Measurements from ENCODE around the gene FADS2. TPM values are rescaled to one million over a fixed set of nuclear protein-coding genes. Genes with fewer than 3 reads are reported as not detected.
"Not testable (repeated sequence)": the region's sequence is repeated elsewhere in the genome, so short reads cannot be mapped to it uniquely, and the experiment has no call there.

FADS2 gene
- polyA plus RNA-seq, 3 donors from 2014 or later = 21.9 to 28.7 (median 22.0) TPM

DNA sequence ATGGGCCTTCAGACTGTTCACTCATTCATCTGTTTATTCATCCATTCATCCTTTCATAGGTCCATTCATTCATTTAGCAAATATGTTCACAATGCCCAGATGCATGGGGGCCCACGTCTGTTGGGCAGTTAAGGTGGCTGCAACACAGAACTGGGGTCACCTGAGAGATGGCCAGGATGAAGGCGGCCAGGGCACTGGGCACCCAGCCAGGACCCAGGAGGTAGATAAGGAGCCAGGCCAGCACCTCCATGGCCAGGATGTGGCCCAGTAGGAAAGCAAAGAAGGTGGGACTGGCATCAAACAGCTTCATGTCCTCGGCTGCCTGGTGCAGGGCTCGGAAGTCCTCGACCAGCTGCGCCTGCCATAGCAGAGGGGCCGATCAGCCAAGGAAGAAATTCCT lies 51.1 kb downstream of the FADS2 start:
- Mint-ChIP-seq H3K27ac (no peak overlapping the region), H3K4me3 (no peak overlapping the region), H3K9me3 (no peaks in the 10 kb centered on the region), H3K4me1 (peaks cover 4 to 6% of the 10 kb centered on the region in 2 donors), H3K27me3 (ENCODE audit: low read depth in 3 of 3) (peaks cover 0 to 4% (median 0%) of the 10 kb centered on the region in 3 donors), H3K36me3 (no peaks in the 10 kb centered on the region)
- no peak for DNase-seq

DNA sequence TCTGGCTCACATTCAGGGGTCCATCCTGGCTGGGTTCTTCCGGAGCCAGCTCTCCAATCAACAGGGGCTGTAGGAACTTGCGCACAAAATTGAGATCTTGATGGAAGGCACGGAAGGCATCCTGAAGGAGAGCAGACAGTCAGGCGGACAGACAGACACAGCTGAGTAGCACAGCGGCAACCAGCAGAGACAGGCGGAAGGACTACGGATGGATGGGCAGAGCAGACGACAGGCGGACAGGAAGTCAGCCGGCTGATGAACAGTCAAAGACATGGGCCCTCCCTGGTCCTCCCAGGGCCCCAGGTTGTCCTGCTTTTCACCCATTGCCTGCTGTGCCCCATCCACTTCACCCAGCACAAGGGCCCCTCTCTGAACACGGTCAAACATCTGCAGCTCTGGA lies 51.9 kb downstream of the FADS2 start:
- Mint-ChIP-seq H3K4me3 (no peak overlapping the region), H3K27ac (no peak overlapping the region), H3K36me3 (no peaks in the 10 kb centered on the region), H3K9me3 (no peaks in the 10 kb centered on the region), H3K4me1 (peaks cover 4 to 6% of the 10 kb centered on the region in 2 donors), H3K27me3 (ENCODE audit: low read depth in 3 of 3) (peaks cover 0 to 2% (median 0%) of the 10 kb centered on the region in 3 donors)
- DNase-seq = no peak

DNA sequence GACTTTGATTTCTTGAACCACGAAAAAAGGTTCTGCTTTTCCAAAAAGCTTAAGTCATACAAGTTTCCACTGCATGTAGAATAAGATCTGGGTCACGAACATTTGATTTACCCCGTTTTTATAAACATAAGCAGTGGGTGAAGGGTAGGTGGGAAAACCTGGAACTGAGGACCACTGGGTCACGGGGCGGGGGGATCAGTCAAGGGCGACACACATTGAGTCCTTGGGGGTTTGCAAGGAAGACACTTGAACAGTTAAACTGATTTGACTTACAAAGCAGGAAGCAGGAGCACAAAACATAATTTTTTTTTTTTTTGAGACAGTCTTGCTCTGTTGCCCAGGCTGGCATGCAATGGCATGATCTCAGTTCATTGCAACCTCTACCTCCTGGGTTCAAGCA lies 52.4 kb downstream of the FADS2 start:
- H3K4me1 Mint-ChIP-seq = peaks cover 4 to 6% of the 10 kb centered on the region in 2 donors
- DNase-seq = no peak
- no peaks in the 10 kb centered on the region for H3K9me3 Mint-ChIP-seq
- no peak overlapping the region for H3K27ac Mint-ChIP-seq
- peaks cover 0 to 2% (median 0%) of the 10 kb centered on the region in 3 donors for H3K27me3 Mint-ChIP-seq (ENCODE audit: low read depth in 3 of 3)
- H3K36me3 Mint-ChIP-seq = no peaks in the 10 kb centered on the region
- no peak overlapping the region for H3K4me3 Mint-ChIP-seq

DNA sequence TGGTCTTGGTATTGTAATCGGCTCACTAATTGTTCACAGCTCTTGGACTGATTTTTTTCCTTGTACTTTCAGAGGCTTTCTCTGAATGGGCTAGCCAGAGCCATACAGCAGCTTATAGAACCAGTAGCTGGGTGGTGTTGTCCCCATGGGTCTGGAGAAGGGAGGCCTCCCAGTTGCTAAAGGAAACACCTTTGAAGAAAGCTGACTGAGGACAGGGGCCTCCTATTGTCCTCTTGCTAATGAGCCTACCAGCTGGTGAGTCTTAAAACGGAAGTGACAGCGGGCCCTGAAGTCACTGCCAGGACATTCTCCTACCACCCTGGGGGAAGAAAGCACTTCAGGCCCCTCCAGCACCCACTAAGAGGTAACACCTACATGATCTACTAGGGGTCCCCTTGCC lies 53.3 kb downstream of the FADS2 start:
- Mint-ChIP-seq H3K4me1 (peaks cover 4 to 6% of the 10 kb centered on the region in 2 donors), H3K36me3 (no peaks in the 10 kb centered on the region), H3K4me3 (no peak overlapping the region), H3K27me3 (ENCODE audit: low read depth in 3 of 3) (peaks cover 0 to 2% (median 0%) of the 10 kb centered on the region in 3 donors), H3K27ac (no peak overlapping the region), H3K9me3 (no peaks in the 10 kb centered on the region)
- DNase-seq = no peak

DNA sequence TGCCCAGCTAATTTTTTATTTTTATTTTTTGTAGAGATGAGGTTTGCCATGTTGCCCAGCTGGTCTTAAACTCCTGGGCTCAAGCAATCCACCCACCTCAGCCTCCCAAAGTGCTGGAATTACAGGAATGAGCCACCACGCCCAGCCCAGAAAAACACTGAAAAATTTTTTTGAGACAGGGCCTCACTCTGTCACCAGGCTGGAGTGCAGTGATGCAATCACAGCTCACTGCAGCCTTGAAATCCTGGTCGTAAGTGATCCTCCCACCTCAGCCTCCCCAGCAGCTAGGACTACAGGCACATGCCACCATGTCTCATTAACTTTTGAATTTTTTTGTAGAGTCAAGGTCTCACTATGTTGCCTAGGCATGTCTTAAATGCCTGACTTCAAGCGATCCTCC lies 54.2 kb downstream of the FADS2 start:
- H3K9me3 Mint-ChIP-seq = not testable (repeated sequence)

DNA sequence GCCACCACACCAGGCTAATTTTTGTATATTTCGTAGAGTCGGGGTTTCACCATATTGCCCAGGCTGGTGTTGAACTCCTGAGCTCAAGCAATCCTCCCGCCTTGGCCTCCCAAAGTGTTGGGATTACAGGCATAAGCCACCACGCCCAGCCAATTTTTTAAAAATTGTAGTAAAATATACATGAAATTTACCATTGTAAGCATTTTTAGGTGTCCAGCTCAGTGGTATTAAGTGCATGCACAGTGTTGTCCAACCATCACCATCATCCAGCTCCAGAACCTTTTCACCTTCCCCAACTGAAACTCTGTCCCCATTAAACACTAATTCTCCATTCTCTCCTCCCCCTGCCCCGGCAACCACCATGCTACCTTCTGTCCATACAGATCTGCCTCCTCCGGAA lies 54.8 kb downstream of the FADS2 start:
- Mint-ChIP-seq H3K27me3 (ENCODE audit: low read depth in 3 of 3) (peaks cover 0 to 2% (median 0%) of the 10 kb centered on the region in 3 donors), H3K27ac (peak overlapping the region in 1 of 6 donors; percentile 31), H3K4me3 (no peak overlapping the region), H3K4me1 (peaks cover 4 to 6% of the 10 kb centered on the region in 2 donors), H3K36me3 (no peaks in the 10 kb centered on the region), H3K9me3 (no peaks in the 10 kb centered on the region)
- no peak for DNase-seq

More for the DNA sequence above, 54.2 kb downstream of the FADS2 start:
- not testable (repeated sequence) for H3K27me3 Mint-ChIP-seq (ENCODE audit: low read depth in 3 of 3); H3K36me3 Mint-ChIP-seq; H3K4me1 Mint-ChIP-seq; H3K27ac Mint-ChIP-seq; H3K4me3 Mint-ChIP-seq; DNase-seq

DNA sequence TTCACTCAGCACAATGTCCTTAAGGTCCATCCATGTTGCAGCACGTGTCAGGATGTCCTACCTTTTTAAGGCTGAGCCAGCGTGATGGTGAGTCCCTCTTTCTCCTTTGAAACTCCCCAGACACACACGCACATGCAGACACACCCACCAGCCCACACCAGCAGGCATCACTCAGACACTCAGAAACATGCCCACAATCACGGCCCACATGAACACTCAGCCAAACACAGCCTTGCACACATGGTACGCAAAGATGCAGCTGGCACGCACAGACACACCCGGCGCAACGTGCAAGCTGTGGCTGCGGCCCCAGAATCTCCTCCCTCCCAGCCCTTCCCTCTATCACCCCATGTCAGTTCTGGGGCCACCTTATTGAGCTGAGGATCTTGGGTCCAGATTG lies 55.2 kb downstream of the FADS2 start:
- Mint-ChIP-seq H3K36me3 (no peaks in the 10 kb centered on the region), H3K27ac (peak overlapping the region in 1 of 6 donors; percentile 31), H3K4me3 (no peak overlapping the region), H3K9me3 (no peaks in the 10 kb centered on the region), H3K27me3 (ENCODE audit: low read depth in 3 of 3) (no peaks in the 10 kb centered on the region), H3K4me1 (peaks cover 4 to 6% of the 10 kb centered on the region in 2 donors)
- DNase-seq = no peak

DNA sequence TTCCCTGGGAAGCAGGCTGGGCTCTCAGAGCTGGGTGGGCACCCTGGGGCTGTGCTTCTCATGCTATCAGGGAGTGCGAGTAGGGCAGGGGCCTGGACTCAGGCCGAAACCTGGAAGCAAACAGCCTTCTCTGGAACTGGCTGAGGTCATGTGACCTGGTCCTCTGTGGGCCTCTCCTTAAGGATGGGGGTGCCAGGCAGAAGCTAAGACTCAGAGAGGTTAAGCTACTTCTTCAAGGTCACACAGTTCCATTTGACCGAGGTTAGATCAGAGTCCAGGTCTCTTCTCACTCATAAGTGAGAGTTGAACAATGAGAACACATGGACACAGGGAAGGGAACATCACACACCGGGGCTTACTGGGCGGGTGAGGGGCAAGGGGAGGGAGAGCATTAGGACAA lies 55.8 kb downstream of the FADS2 start:
- Mint-ChIP-seq H3K36me3 (no peaks in the 10 kb centered on the region), H3K4me1 (peaks cover 4 to 6% of the 10 kb centered on the region in 2 donors), H3K9me3 (no peaks in the 10 kb centered on the region), H3K4me3 (no peak overlapping the region), H3K27me3 (ENCODE audit: low read depth in 3 of 3) (no peaks in the 10 kb centered on the region), H3K27ac (no peak overlapping the region)
- no peak for DNase-seq

DNA sequence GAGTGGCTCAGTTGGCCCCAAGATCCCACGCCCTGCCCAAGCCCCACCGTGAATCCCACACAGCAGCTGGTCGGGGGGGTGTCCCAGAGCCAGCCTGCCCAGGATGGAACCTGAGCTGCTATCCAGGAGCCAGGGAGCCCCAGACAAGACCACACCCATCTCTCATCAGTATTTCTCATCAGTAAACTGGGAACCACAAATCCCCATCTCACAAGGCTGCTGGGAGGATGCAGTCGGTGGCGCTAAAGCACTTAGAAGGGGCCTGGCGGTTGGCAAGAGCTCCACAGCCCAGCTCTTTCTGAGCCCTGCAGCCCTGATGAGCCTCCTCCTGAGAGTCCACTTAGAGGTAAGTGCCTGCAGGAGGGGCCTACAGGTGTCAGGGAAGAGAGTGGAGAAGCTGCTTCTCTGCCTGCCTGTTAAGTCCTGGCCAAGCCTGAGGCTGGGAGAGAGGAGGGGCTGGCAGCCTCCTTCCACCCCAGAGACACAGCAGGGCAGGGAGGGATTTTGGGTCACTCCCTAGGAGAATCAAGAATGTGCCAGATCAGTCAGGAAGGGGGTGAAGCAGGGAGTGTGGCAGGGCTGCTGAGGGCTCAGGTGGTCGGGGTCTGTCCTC lies 57.2 kb downstream of the FADS2 start:
- no peaks in the 10 kb centered on the region for H3K9me3 Mint-ChIP-seq
- no peak overlapping the region for H3K27ac Mint-ChIP-seq
- H3K36me3 Mint-ChIP-seq = no peaks in the 10 kb centered on the region
- no peaks in the 10 kb centered on the region for H3K27me3 Mint-ChIP-seq (ENCODE audit: low read depth in 3 of 3)
- no peak for DNase-seq
- peaks cover 4 to 6% of the 10 kb centered on the region in 2 donors for H3K4me1 Mint-ChIP-seq
- no peak overlapping the region for H3K4me3 Mint-ChIP-seq

DNA sequence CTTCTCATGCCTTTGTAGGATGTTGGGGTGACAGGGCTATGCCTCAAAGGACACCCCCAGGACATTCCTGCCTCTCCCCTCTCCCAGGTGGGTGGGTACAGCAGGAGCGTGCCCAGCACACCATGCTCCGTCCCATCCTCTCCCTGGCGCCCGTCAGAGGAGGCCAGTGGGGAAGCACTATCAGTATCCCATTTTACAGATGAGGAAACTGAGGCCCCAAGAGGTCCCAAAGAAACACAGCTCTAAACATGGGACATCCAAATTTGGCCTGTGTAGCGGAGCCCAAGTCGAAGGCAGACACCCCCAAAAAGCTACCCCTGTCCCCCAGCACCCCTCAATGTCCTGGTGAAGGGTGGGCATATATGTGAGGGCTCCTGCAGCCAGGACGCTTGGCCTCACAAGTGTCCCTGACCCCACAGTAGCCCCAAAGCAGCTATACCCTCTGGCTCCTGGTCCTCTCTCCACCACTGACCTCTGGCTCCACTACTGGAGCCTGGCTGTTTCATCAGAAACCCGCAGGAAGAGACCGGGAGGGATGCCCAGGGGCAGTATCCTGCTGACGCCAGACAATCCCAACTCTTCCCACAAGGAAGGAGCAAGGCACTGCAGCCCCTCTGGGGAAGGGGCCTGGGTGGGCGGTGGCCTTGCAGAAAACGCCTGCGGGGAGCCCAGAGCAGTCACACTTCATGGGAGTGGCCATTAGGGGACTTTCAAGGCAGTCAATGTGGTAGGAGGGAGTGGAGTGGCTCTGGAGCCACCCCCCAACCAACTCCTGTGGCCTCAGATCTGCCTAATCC lies 57.9 kb downstream of the FADS2 start:
- Mint-ChIP-seq H3K4me1 (peaks cover 4 to 7% of the 10 kb centered on the region in 2 donors), H3K4me3 (no peak overlapping the region), H3K9me3 (no peaks in the 10 kb centered on the region), H3K27me3 (ENCODE audit: low read depth in 3 of 3) (peaks cover 0 to 2% (median 0%) of the 10 kb centered on the region in 3 donors), H3K27ac (no peak overlapping the region), H3K36me3 (no peaks in the 10 kb centered on the region)
- no peak for DNase-seq

DNA sequence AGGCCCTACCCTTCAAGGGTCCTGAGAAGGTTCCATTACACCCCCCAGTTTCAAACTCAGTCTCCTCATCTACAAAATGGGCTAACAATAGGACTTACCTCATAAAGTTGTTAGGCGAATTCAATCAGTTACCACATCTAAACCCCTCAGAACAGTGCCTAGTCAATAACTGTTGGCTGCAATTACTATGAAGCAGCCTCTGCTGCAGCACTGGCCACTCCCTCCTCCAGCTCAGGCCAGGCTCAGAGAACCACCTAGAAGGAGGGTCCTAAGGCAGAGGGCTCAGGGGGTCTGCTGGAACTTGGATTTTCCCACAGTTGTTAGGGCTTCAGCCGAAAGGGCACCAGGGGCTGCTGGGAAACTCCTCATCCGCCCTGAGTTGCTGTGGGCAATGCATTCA lies 58.5 kb downstream of the FADS2 start:
- Mint-ChIP-seq H3K36me3 (no peaks in the 10 kb centered on the region), H3K27me3 (ENCODE audit: low read depth in 3 of 3) (peaks cover 0 to 2% (median 0%) of the 10 kb centered on the region in 3 donors), H3K27ac (no peak overlapping the region), H3K9me3 (no peaks in the 10 kb centered on the region), H3K4me3 (no peak overlapping the region), H3K4me1 (peaks cover 0 to 2% of the 10 kb centered on the region in 2 donors)
- DNase-seq = no peak

DNA sequence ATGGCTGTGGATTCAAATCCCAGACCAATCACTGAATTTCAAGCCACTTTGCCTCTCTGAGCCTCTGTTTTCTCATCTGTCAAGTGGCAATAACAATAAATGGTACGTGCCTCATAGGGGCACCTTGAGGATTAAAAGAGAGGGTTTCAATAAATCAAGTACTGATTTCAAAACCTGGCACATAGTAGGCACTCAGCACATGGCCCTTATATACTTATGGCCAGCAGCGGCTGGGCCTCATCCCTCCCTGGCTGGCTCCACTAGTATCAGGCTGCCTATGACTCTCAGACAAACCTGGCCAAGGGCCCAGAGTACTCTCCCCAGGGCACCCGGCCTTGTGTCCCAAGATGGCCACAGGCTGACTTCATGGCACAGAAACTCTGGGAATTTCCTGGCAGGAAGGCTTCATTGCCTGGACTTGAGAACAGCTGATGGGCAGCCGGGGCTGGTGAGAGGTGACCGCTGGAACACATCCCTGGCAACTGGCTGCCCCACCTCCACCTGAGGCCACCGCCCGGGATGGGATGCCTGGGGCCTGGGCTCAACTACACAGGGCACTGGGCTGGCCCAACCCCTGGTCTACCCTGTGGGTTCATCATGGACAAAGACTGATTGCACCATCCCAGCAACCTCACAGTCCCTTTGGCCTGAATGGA lies 59.9 kb downstream of the FADS2 start:
- Mint-ChIP-seq H3K4me3 (no peak overlapping the region), H3K4me1 (peaks cover 5 to 6% of the 10 kb centered on the region in 2 donors), H3K27me3 (ENCODE audit: low read depth in 3 of 3) (peaks cover 0 to 4% (median 0%) of the 10 kb centered on the region in 3 donors), H3K27ac (no peak overlapping the region), H3K36me3 (no peaks in the 10 kb centered on the region), H3K9me3 (no peaks in the 10 kb centered on the region)
- no peak for DNase-seq

DNA sequence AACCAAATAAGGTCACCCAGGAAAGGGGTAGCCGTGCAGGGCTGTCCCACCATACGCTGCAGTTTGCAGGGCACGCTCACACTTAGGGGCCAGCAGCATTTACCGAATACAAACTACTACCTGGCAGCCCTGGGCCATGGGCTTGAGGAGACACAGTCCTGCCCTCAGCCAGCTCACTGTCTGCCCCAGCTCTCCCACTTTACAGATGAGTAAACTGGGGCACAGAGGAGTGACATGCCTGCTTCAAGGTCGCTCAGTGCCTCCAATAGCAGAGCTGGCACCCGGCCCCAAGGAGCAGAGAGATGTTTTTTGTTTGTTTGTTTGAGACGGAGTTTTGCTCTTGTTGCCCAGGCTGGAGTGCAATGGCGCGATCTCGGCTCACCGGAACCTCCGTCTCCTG lies 60.5 kb downstream of the FADS2 start:
- DNase-seq = no peak
- Mint-ChIP-seq H3K27me3 (ENCODE audit: low read depth in 3 of 3) (peaks cover 0 to 6% (median 0%) of the 10 kb centered on the region in 3 donors), H3K4me1 (peaks cover 5 to 6% of the 10 kb centered on the region in 2 donors), H3K9me3 (no peaks in the 10 kb centered on the region), H3K36me3 (no peaks in the 10 kb centered on the region), H3K4me3 (no peak overlapping the region), H3K27ac (no peak overlapping the region)

DNA sequence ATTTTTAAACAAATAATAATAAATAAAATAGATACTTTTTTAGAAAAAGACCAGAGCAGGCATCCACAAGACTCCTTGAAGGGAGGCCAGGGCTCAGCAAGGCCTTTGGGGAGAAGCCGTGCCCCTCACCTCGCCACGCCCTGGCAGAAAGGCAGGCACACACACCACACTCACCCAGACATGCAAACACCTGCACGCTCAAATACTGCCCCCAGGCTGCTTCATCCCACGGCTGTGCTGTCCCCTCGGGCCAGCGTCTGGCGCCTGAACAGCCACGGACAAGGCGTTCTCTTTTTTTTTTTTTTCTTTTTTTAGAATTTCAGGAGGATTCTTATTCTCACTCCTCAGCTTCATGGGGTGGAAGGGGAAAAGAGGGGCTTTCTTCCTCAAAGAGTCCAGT lies 61.7 kb downstream of the FADS2 start:
- H3K4me1 Mint-ChIP-seq = peaks cover 5 to 6% of the 10 kb centered on the region in 2 donors
- H3K9me3 Mint-ChIP-seq = no peaks in the 10 kb centered on the region
- no peak for DNase-seq
- H3K36me3 Mint-ChIP-seq = no peaks in the 10 kb centered on the region
- H3K4me3 Mint-ChIP-seq = peak overlapping the region; percentile 15 to 60 (median 46)
- no peak overlapping the region for H3K27ac Mint-ChIP-seq
- H3K27me3 Mint-ChIP-seq (ENCODE audit: low read depth in 3 of 3) = peaks cover 0 to 6% (median 0%) of the 10 kb centered on the region in 3 donors
